HepG2 (cell line): ENCODE measurements around the gene SHPK. TPM values are rescaled to one million over a fixed set of nuclear protein-coding genes. Genes with fewer than 3 reads are reported as not detected.

ENCODE experiments used
- ATAC-seq: fragments of 200-7000 bp; cut with Tn5 transposase; 3 replicates; pipeline ENCODE4 v1.9.1; 2020; ENCODE audit warnings: mild to moderate bottlenecking, moderate library complexity
- BruUV-seq: library from RNA; stranded (reverse); fragments of 400-500 nt; replicated peaks from 2 replicates; lab custom pipeline; 2021; lab: Mats Ljungman, UMichigan
- CTCF ChIA-PET: fragments of 300-600 bp; formaldehyde crosslinking; extraction: SDS; loops from one replicate; lab custom pipeline; 2021; ENCODE audit warnings: low total read pairs, inconsistent platforms, low intra/inter-chr PET ratio; lab: Yijun Ruan, JAX
- POLR2A ChIA-PET: fragments of 350-600 bp; sonication (Branson Sonifier 250); formaldehyde crosslinking; loops from one replicate; lab custom pipeline; 2020; ENCODE audit warnings: antibody characterized with exemption, inconsistent platforms; lab: Yijun Ruan, JAX
- DNase-seq: peaks from one replicate; pipeline ENCODE4 v3.0.0-alpha.2; 2015; ENCODE audit warnings: low spot score
- FAIRE-seq: peaks from 3 replicates; lab custom pipeline; 2011; peaks lifted over from hg19 to GRCh38; lab: Jason Lieb, UNC
- H2AFZ ChIP-seq: one replicate; pipeline ENCODE4 v1.6.1; 2011; ENCODE audit warnings: low read length, inconsistent platforms
- H3K27ac ChIP-seq: fragments of 300-600 bp; 3 replicates; pipeline ENCODE4 v1.8.0; 2011; ENCODE audit warnings: mixed run types, mild to moderate bottlenecking, mixed read lengths, low read length, inconsistent platforms; ENCODE audit not compliant: insufficient read depth; ENCODE audit errors: extremely low read length
- H3K27me3 ChIP-seq, 2 experiments: fragments of 200-600 bp in 1 of 2; 2 replicates in 1 of 2; 3 replicates in 1 of 2; pipeline versions ENCODE4 v1.6.0 to v1.8.0; 2011; ENCODE audit warnings: low read length in 2 of 2, mild to moderate bottlenecking in 2 of 2, moderate library complexity in 2 of 2, inconsistent platforms in 1 of 2; ENCODE audit not compliant: insufficient read depth in 2 of 2, control insufficient read depth in 1 of 2
- H3K36me3 ChIP-seq, 2 experiments: fragments of 200-600 bp in 1 of 2; replicated peaks in 1 of 2; 2 replicates in 1 of 2; 3 replicates in 1 of 2; pipeline versions ENCODE4 v1.5.1 to v1.8.0; 2011; ENCODE audit warnings: low read length in 2 of 2, inconsistent platforms in 1 of 2; ENCODE audit not compliant: insufficient read depth in 2 of 2, control insufficient read depth in 1 of 2
- H3K4me1 ChIP-seq: 2 replicates; pipeline ENCODE4 v1.5.1; 2012; ENCODE audit warnings: low read length, inconsistent platforms; ENCODE audit not compliant: insufficient read depth
- H3K4me2 ChIP-seq: 2 replicates; pipeline ENCODE4 v1.6.0; 2011; ENCODE audit warnings: low read depth, low read length, inconsistent platforms
- H3K4me3 ChIP-seq, 3 experiments: fragments of 200-600 bp in 1 of 3; sonication (generic), shearing (Covaris generic) in 1 of 3; replicated peaks in 1 of 3; 2 replicates each; pipeline ENCODE4 v1.5.1; 2011 to 2016; ENCODE audit warnings: low read length in 3 of 3, inconsistent platforms in 2 of 3, low read depth in 2 of 3, mild to moderate bottlenecking in 2 of 3, control low read depth in 1 of 3, mixed read lengths in 1 of 3; ENCODE audit not compliant: insufficient read depth in 1 of 3
- H3K79me2 ChIP-seq: one replicate; pipeline ENCODE4 v1.6.1; 2011; ENCODE audit warnings: low read length, inconsistent platforms; ENCODE audit not compliant: insufficient read depth
- H3K9ac ChIP-seq: 2 replicates; pipeline ENCODE4 v1.6.0; 2011; ENCODE audit warnings: mild to moderate bottlenecking, low read depth, low read length, inconsistent platforms; ENCODE audit not compliant: insufficient read depth
- H3K9me3 ChIP-seq: 2 replicates; pipeline ENCODE4 v1.5.1; 2012; ENCODE audit warnings: mild to moderate bottlenecking, low read length
- H4K20me1 ChIP-seq: 2 replicates; pipeline ENCODE4 v1.6.0; 2011; ENCODE audit warnings: inconsistent platforms, mild to moderate bottlenecking, low read length, moderate library complexity; ENCODE audit not compliant: insufficient read depth
- AGO2 ChIP-seq: fragments of 200-400 bp; formaldehyde crosslinking; optimal IDR thresholded peaks from 2 replicates; pipeline ENCODE3; 2017; ENCODE audit warnings: mild to moderate bottlenecking, low read depth, low read length, moderate library complexity
- ETS1 ChIP-seq: sonication (generic); formaldehyde crosslinking; IDR thresholded peaks from 2 replicates; pipeline ENCODE4 v1.4.0; 2020; ENCODE audit warnings: missing genetic modification reagents
- HMG20B ChIP-seq: conservative IDR thresholded peaks from 2 replicates; pipeline ENCODE4 v1.6.1; 2016; ENCODE audit warnings: missing genetic modification reagents, missing compliant biosample characterization
- RBM22 ChIP-seq: fragments of 200-400 bp; formaldehyde crosslinking; optimal IDR thresholded peaks from 2 replicates; pipeline ENCODE3; 2017; ENCODE audit warnings: mild to moderate bottlenecking, low read length, moderate library complexity
- YEATS4 ChIP-seq: sonication (generic); formaldehyde crosslinking; IDR thresholded peaks from 2 replicates; pipeline ENCODE4 v1.4.0; 2020; ENCODE audit warnings: missing genetic modification reagents, borderline replicate concordance
- ZNF687 ChIP-seq: sonication (generic); formaldehyde crosslinking; IDR thresholded peaks from 2 replicates; pipeline ENCODE4 v1.5.1; 2020; ENCODE audit warnings: mild to moderate bottlenecking, missing genetic modification reagents, moderate library complexity
- ZNF703 ChIP-seq: sonication (generic); formaldehyde crosslinking; IDR thresholded peaks from 2 replicates; pipeline ENCODE4 v1.5.1; 2020; ENCODE audit warnings: missing genetic modification reagents, mild to moderate bottlenecking, moderate library complexity, borderline replicate concordance
- WGBS: methylation state at CpG from one replicate; pipeline ENCODE4 v1.1.6; 2017; ENCODE audit warnings: low lambda C conversion rate; 5-methylcytosine and 5-hydroxymethylcytosine counted together
- in situ Hi-C: cut with HindIII; loops from 2 replicates; pipeline ENCODE4 v1.10.0; 2017; ENCODE audit warnings: low pct_unique_long_range_greater_than_20kb; ENCODE audit not compliant: extremely low pct_ligation_motif_present
- intact Hi-C: fragments of 100-400 bp; cut with micrococcal nuclease; formaldehyde crosslinking; loops from one replicate; pipeline ENCODE4 v1.10.0; 2022; ENCODE audit not compliant: unreplicated experiment
- polyA plus RNA-seq, 8 experiments: library from polyadenylated mRNA; depleted of rRNA in 3 of 8; stranded (reverse) in 7 of 8; unstranded in 1 of 8; fragments of >200 nt; fragmentation: Illumina TruSeq in 4 of 8; extraction: Trizol in 4 of 8; gene quantifications; 2 replicates each; pipeline versions ENCODE4 v1.2.1 to v1.2.3, GENCODE V29; 2011 to 2016; ENCODE audit warnings: low read depth in 4 of 8, missing spikeins in 1 of 8, mixed read lengths in 1 of 8; ENCODE audit not compliant: insufficient read depth in 1 of 8
- total RNA-seq, 5 experiments: library from RNA; depleted of rRNA; stranded (reverse); fragments of >200 nt; fragmentation: Illumina TruSeq; extraction: Trizol; gene quantifications; 2 replicates each; pipeline ENCODE4 v1.2.3, GENCODE V29; 2016; ENCODE audit warnings: low read depth in 1 of 5

Gene SHPK
- total and polyA plus RNA-seq, 2 of the 13 experiments (the other 11 are each of a cell fraction or from before 2014, with no cell fraction given): 16.2 to 30.9 TPM

GRCh38 chr17:3602499-3602898 lies 33.6 kb downstream of the SHPK start (continued):
- TF ChIP-seq ZNF687 (CRISPR knock-in tag): peak; percentile 11; the same call in 1 of the 2 replicates
- TF ChIP-seq ETS1 (CRISPR knock-in tag): no peak
- no peak for TF ChIP-seq ZNF703 (CRISPR knock-in tag)
- no peak for TF ChIP-seq YEATS4 (CRISPR knock-in tag)

GRCh38 chr17:3600529-3601205 lies 35.4 kb downstream of the SHPK start:
- Histone ChIP-seq H3K27ac (no peak overlapping the region), H3K36me3 (peaks cover 3 to 8% of the 10 kb centered on the region in 2 experiments; a peak in 2 of 5 replicates), H2AFZ (no peak overlapping the region), H3K79me2 (no peaks in the 10 kb centered on the region), H3K4me2 (no peak overlapping the region), H4K20me1 (no peaks in the 10 kb centered on the region), H3K4me1 (peaks cover 5% of the 10 kb centered on the region; the same call in 1 of the 2 replicates), H3K9ac (no peak overlapping the region), H3K4me3 (no peak overlapping the region), H3K9me3 (no peaks in the 10 kb centered on the region), H3K27me3 (no peaks in the 10 kb centered on the region)
- 98% methylated on average over 15 of the region's 15 CpGs for WGBS
- POLR2A ChIA-PET: no interaction called here
- BruUV-seq: no TSS peak
- peak; percentile 15 for TF ChIP-seq AGO2
- no peak for TF ChIP-seq HMG20B (CRISPR knock-in tag)
- peak; percentile 22 for TF ChIP-seq RBM22
- CTCF ChIA-PET: no interaction called here
- ATAC-seq: peak; percentile 12; the same call in 2 of the 3 replicates
- no peak for DNase-seq
- FAIRE-seq: no peak
- in situ Hi-C loops (no loop called here), intact Hi-C loops (no loop called here)
